T follicular helper cell (primary cell): ENCODE measurements around the gene TRIM54.
"Not testable (repeated sequence)": the region's sequence is repeated elsewhere in the genome, so short reads cannot be mapped to it uniquely, and the experiment has no call there.

Source experiments
- DNase-seq: peaks from one replicate; pipeline ENCODE4 v3.0.0-alpha.2; 2020; ENCODE audit warnings: low read depth

Gene TRIM54

GRCh38 chr2:27258051-27258450, 24.2 kb upstream of the TRIM54 start:
- no peak for DNase-seq

- DNase-seq = no peak
Observed at GRCh38 chr2:27261241-27261925, 20.8 kb upstream of the TRIM54 start.

GRCh38 chr2:27261926-27262298, 20.3 kb upstream of the TRIM54 start:
- no peak for DNase-seq

GRCh38 chr2:27262379-27263286, 19.6 kb upstream of the TRIM54 start, which contains the start of gene SLC30A3:
TSS of gene SLC30A3 (minus strand) at chr2:27263047. CDS start at chr2:27262906, 141 bp downstream.
- DNase-seq = peak; percentile 53

DNA sequence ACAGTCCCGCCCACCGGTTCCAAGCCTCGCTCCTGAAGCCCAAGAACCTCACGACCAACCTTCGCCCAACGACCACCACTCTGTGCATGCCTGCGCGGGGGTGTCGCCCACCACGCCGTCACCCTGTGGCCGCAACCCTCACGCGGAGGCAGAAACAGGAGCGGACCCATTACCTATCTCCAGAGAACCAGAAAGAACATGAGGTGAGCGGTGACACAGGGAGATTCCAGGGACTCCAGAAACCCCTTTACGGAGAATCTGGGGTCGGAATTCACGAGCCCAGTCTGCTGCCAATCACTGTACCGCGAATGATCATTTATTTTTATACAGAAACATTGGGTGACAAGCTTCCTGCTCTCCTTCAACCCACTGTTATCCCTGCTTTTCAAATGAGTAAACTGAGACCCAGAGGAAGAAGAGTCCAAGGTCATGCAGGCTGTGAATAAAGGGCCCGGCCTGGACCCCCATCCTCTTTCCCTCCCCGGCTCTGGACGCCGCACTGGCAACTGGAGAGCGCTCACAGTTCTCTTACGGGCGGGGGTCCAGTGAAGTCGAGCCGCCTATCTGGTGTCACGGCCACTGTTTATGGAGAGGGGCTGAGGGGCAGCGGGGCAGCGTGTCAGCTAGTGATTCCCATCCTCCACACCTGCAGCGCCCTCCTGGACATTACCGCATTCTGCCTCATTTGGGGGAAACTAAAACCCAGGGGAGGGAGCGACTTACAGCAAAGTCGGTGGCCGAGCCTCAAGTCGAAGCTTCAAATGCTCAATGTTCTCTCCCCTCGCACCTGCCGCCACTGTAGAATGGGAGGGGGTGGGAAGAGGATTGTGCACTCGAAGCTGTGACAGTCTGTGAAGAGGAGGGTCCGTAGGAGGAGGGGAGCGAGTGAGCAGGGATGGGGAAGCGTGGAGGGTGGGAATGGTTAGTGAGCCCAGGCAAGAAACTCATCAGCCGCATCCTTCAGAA, 18.7 kb upstream of the TRIM54 start:
- no peak for DNase-seq

DNA sequence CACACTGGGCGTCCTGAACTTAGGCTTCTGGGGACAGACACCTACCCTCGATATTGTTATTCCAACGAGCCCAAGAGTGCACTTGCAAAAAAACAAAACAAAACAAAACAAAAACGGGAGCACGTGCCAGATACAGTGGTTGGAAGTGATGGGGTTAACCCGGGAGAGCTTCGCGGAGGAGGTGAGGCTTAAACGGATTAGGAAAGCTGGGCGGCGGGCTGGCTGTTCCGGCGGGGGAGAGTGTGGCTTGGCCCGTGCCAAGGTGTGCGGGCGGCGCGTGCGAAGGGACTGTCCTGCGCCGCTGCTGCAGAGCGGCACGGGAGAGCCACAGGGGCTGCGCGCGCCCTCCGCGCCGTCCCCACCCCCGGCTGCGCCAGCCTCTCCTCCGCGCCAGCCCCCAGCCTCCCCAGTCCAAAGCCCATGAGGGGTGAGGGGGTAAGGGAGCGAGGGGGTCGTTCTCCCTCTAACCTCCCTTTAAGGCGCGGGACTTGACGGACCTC, 17.9 kb upstream of the TRIM54 start:
- DNase-seq = no peak

DNA sequence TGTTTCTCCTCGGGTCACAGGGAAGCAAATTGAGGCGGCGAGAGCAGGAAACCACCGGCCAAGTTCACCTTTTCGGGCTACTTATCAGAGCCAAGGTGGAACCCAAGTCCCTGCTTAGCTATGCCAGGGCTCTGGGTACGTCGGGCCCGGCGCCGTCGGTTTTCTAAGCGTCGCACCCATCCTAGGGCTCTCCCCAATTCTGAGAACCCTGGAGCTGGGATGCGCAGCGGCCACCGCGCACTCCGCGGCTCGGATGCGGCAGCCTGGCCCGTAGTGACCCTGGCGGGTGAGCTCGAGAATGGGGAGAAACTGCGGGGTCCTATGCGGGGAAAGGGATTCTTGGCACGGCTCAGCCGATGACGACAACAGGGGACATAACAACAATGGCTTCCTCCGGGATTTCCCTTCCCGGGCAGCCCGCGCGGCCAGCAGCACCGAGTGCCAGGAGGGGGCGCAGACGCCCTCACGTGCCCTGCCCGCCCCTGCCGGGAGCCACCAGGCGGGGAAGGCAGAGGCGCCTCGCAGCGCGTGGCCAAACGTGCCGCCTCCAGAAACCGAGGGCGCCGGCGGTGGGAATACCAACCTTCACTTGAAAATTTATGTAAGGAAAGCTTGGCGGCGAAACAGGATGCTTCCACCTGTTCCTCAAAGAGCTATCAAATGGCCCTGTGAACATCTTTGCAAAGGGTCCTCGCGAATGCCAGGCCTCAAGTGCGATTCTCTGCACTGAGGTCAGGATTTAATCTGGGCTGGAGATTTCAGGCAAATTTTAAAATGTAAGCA, 17.3 kb upstream of the TRIM54 start:
- peak; percentile 53 for DNase-seq

- DNase-seq = no peak
Observed at GRCh38 chr2:27265536-27265870, 16.7 kb upstream of the TRIM54 start.

- not testable (repeated sequence) for DNase-seq
Observed at GRCh38 chr2:27268296-27268695, 13.9 kb upstream of the TRIM54 start.

DNA sequence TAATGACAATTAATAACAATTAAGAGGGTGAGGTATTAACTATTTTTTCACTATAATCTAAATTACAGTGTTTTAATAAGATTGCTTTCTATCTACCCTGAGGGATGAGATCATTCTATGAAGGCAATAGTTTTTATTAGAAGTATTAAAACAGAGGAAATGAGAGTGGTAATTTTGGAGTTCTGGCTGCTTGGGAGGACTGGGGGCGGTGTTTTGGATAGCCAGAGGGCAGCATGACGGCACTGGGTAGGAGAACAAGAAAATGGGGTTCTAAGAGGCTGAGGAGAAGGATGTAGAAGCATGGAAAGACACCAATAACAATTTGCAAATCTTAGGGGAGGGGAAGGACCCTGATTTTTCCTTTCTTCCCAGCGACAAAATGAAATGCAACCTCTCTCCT, 12.1 kb upstream of the TRIM54 start:
- DNase-seq = no peak

- DNase-seq = no peak
Observed at GRCh38 chr2:27270670-27271069, 11.6 kb upstream of the TRIM54 start.

DNA sequence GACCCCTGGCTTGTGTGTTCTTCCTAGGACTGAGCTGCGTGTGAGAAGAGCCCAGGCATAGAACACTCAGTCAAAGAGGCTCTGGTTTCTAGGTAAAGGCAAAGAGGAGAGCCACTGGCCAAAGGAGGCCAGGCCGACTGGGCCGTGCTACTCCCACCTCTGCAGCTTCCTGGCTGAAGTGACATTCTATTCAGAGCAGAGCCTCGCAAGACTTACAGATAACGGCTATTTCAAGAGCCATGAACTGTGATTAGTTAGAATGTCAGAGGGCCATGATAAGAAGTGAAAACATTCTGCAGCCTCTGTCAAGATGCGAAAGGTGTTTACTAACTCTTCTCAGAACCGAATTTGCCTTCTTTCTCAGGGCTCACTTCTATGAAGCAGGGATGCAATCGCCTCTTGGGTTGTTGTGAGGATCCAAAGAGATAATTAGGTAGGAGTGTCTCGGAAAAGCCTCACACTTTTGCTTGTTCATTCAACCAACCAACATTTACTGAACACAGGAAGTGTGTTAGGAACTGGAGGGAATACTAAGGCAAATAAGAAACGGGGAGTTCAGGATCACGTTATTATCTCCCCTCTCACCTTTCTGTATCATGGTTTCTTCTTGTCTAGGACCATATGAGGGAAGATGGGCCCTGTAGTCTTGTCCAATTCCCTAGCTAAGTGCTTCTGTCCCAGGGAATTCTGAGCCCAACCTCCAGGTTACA, 10.4 kb upstream of the TRIM54 start:
- no peak for DNase-seq

- DNase-seq = not testable (repeated sequence)
Observed at GRCh38 chr2:27272537-27273522, 9.4 kb upstream of the TRIM54 start.

DNA sequence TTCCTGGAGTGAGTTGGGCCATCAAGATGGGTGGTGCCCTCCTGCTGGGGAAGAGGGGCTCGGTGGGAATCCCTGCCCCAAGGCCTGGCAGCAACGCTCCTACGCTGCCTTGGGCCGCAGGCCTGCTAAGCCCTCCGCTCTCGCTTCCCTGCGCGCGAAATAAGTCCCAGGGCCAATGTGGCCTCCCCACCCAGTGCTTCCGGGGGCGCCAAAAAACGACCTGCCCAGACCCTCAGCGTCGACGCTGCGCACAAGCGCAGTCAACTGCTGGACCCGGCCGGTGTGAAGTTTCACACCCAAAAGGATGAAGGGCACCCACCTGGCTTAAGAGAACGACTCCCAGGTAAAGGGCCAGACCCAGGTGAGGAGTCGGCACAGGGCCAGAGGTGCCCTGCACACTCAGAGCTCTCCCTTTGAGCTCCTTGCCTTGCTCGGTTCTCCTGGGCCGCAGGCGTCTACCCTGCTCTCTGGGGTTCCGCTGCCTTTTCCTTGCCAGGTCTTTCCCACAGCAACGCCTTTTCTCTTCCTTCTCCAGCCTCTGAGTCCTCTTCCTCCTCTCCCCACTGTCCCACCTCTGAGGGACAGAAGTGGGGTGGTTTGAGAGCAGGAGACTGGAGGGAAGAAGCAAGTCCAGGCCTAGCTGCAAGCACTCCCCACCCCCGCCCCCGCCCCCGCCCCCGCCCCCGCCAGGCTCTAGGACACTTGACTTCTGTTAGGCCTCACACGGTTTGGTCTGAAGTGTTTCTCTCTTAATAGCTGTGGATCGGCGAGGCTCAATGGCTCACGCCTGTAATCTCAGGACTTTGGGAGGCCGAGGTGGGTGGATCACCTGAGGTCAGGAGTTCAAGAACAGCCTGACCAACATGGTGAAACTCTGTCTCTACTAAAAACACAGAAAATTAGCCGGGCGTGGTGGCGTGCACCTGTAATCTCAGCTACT, 6.7 kb upstream of the TRIM54 start, which contains the start of gene DNAJC5G:
TSS of gene DNAJC5G (plus strand) at position 223 of the 940 bp plus-strand sequence. CDS start 1,296 bp downstream, outside the sequence.
- DNase-seq = no peak

GRCh38 chr2:27278010-27278409, 4.2 kb upstream of the TRIM54 start:
- DNase-seq = no peak

DNA sequence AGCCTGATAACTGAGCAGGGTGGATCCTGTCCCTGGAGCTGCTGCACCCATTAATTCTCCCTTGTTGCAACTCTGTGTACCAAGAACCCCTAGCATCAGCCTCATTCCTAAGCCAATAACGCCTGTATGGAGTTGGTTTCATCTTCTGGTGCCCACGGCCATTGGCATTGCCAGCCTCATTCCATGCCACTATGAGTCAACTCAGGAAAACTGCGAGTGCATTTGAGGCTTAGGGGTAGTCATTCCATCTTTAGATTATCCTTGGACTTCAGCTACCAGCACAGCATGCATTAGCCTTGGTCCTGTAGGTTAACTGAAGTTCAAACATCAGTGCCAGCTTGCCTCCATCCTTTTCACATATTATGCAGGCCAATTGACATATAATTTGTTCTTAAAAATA, 1.4 kb upstream of the TRIM54 start:
- DNase-seq = no peak

DNA sequence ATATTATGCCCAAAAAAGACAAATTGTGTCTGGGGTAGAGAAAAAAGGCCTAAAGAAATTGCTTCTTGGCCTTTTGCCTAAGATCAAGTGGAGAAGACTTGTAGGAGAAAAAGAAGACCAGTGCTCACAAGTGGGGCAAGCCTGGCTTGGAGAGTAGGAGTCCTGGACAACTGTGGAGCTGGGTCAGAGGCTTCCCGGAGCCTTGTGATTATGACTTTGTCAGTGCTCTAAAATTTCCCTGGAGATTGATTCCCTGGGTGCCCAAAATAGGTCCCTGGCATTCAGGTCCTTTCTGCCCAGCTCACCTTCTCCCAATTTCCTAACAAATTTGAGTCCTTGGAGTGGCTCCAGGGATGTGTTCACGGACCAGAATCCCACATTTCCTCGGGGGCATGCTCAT, 787 bp upstream of the TRIM54 start:
- DNase-seq = no peak

DNA sequence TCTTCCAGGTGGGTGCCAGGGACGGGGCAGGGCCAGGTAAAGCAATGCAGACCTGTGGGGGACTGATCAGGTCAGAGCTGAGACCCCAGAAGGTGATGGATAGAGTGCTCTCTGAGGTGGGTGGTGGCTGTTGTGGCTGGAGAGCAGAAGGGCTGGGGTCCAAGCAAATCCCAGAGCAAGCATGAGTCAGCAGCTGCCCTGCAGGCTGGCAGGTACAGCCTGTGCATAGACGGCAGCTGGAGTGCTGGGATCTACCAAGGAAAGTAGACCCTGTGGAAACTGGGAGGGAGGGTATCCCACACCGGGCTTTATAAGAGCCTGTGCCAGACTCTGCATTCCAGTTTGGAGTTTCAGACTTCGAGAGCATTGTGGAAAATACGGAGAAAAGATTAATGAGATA, 663 bp downstream of the TRIM54 start:
- DNase-seq = no peak
